Smooth muscle cell (in vitro differentiated cells): Measurements from ENCODE around the gene CFAP45. TPM values are rescaled to one million over a fixed set of nuclear protein-coding genes. Genes with fewer than 3 reads are reported as not detected.
"Not testable (repeated sequence)": the region's sequence is repeated elsewhere in the genome, so short reads cannot be mapped to it uniquely, and the experiment has no call there.

Experiments used
- DNase-seq: peaks from one replicate; lab custom pipeline; 2025; ENCODE audit not compliant: unreplicated experiment; lab: John Stamatoyannopoulos, UW
- H2AFZ ChIP-seq: fragments of 200-600 bp; sonication (generic); 2 replicates; pipeline ENCODE4 v1.6.0; 2016; ENCODE audit warnings: antibody characterized with exemption, low read depth, mild to moderate bottlenecking
- H3F3A ChIP-seq: fragments of 200-600 bp; sonication (generic); 2 replicates; pipeline ENCODE4 v1.6.0; 2017; ENCODE audit warnings: antibody characterized with exemption, low read depth
- H3K27ac ChIP-seq: fragments of 200-600 bp; sonication (generic); 2 replicates; pipeline ENCODE4 v1.5.1; 2016; ENCODE audit warnings: low read depth, mild to moderate bottlenecking
- H3K27me3 ChIP-seq: fragments of 200-600 bp; sonication (generic); 2 replicates; pipeline ENCODE4 v1.6.1; 2016; ENCODE audit warnings: low read depth, mild to moderate bottlenecking
- H3K36me3 ChIP-seq: fragments of 200-600 bp; sonication (generic); 2 replicates; pipeline ENCODE4 v1.5.1; 2016; ENCODE audit warnings: low read depth
- H3K4me1 ChIP-seq: fragments of 200-600 bp; sonication (generic); 2 replicates; pipeline ENCODE4 v1.5.1; 2016; ENCODE audit warnings: low read depth
- H3K4me2 ChIP-seq: fragments of 200-600 bp; sonication (generic); 2 replicates; pipeline ENCODE4 v1.6.0; 2016; ENCODE audit warnings: mild to moderate bottlenecking
- H3K4me3 ChIP-seq: fragments of 200-600 bp; sonication (generic); 2 replicates; pipeline ENCODE4 v1.5.1; 2016; ENCODE audit warnings: mild to moderate bottlenecking
- H3K79me2 ChIP-seq: fragments of 200-600 bp; sonication (generic); 2 replicates; pipeline ENCODE4 v1.6.0; 2016; ENCODE audit warnings: low read depth, mild to moderate bottlenecking
- H3K9ac ChIP-seq: fragments of 200-600 bp; sonication (generic); 2 replicates; pipeline ENCODE4 v1.6.0; 2016; ENCODE audit warnings: low read depth
- H3K9me3 ChIP-seq: fragments of 200-600 bp; sonication (generic); replicated peaks from 2 replicates; pipeline ENCODE4 v1.5.1; 2016; ENCODE audit warnings: low read depth
- H4K20me1 ChIP-seq: fragments of 200-600 bp; sonication (generic); 2 replicates; pipeline ENCODE4 v1.6.0; 2016; ENCODE audit warnings: low read depth
- CTCF ChIP-seq: fragments of 200-600 bp; sonication (generic); IDR thresholded peaks from 2 replicates; pipeline ENCODE4 v1.5.1; 2017; ENCODE audit warnings: borderline replicate concordance, mild to moderate bottlenecking, antibody characterized with exemption; ENCODE audit not compliant: insufficient read depth, poor library complexity, severe bottlenecking
- WGBS: methylation state at CpG from one replicate; pipeline ENCODE4 v1.1.7; 2016; ENCODE audit warnings: low lambda C conversion rate; 5-methylcytosine and 5-hydroxymethylcytosine counted together
- polyA plus RNA-seq: library from polyadenylated mRNA; unstranded; fragments of >200 nt; fragmentation: Nextera tagmentation; extraction: Ambion mirVana; gene quantifications from 2 replicates; pipeline ENCODE4 v1.2.1, GENCODE V29; 2016
- total RNA-seq: library from RNA; depleted of rRNA; stranded (reverse); fragments of >200 nt; gene quantifications from 2 replicates; pipeline ENCODE4 v1.2.3, GENCODE V29; 2014

Gene CFAP45
- total and polyA plus RNA-seq, 2 experiments from 2014 or later, result 1.2 to 1.3 TPM

GRCh38 chr1:159908031-159908940 is 8.3 kb upstream of the CFAP45 start:
- no peak for DNase-seq
- Histone ChIP-seq H3K9me3 (peaks cover 2% of the 10 kb centered on the region), H3K9ac (no peak overlapping the region), H3K27me3 (no peaks in the 10 kb centered on the region), H2AFZ (no peak overlapping the region), H3F3A (peaks cover 17% of the 10 kb centered on the region), H3K4me3 (no peak overlapping the region), H3K4me1 (peaks cover 23% of the 10 kb centered on the region), H3K27ac (peak overlapping the region; percentile 96), H3K36me3 (no peaks in the 10 kb centered on the region), H3K4me2 (peak overlapping the region; percentile 69), H4K20me1 (no peaks in the 10 kb centered on the region), H3K79me2 (no peaks in the 10 kb centered on the region)
- TF ChIP-seq CTCF, result no peak
- WGBS, result 69% methylated on average over 9 of the region's 9 CpGs

GRCh38 chr1:159906960-159907359 is 7.0 kb upstream of the CFAP45 start:
- peaks cover 2% of the 10 kb centered on the region for H3K9me3 ChIP-seq
- no peak overlapping the region for H3K4me2 ChIP-seq
- no peak overlapping the region for H3K4me3 ChIP-seq
- WGBS, result 69% methylated on average over 1 of the region's 1 CpG
- no peaks in the 10 kb centered on the region for H3K27me3 ChIP-seq
- H3F3A ChIP-seq, result peaks cover 11% of the 10 kb centered on the region
- H3K4me1 ChIP-seq, result peaks cover 23% of the 10 kb centered on the region
- no peak for DNase-seq
- H2AFZ ChIP-seq, result no peak overlapping the region
- no peak overlapping the region for H3K9ac ChIP-seq
- no peaks in the 10 kb centered on the region for H3K36me3 ChIP-seq
- no peaks in the 10 kb centered on the region for H3K79me2 ChIP-seq
- TF ChIP-seq CTCF, result no peak
- H4K20me1 ChIP-seq, result no peaks in the 10 kb centered on the region
- H3K27ac ChIP-seq, result no peak overlapping the region

GRCh38 chr1:159904036-159904435 is 4.1 kb upstream of the CFAP45 start:
- H3K27ac ChIP-seq, H3K36me3 ChIP-seq, H3F3A ChIP-seq, H3K4me2 ChIP-seq, H2AFZ ChIP-seq, H3K4me3 ChIP-seq, H3K9me3 ChIP-seq, H3K79me2 ChIP-seq, H3K9ac ChIP-seq, H4K20me1 ChIP-seq, H3K27me3 ChIP-seq, DNase-seq, H3K4me1 ChIP-seq: not testable (repeated sequence)
- 52% methylated on average over 3 of the region's 3 CpGs for WGBS

GRCh38 chr1:159902541-159902940 is 2.6 kb upstream of the CFAP45 start:
- no peak for DNase-seq
- H3K27me3 ChIP-seq, result no peaks in the 10 kb centered on the region
- peaks cover 2% of the 10 kb centered on the region for H3K9me3 ChIP-seq
- H3K36me3 ChIP-seq, result no peaks in the 10 kb centered on the region
- no peak for TF ChIP-seq CTCF
- WGBS, result 95% methylated on average over 3 of the region's 3 CpGs
- H3K79me2 ChIP-seq, result no peaks in the 10 kb centered on the region
- H3F3A ChIP-seq, result no peaks in the 10 kb centered on the region
- H4K20me1 ChIP-seq, result no peaks in the 10 kb centered on the region
- no peak overlapping the region for H2AFZ ChIP-seq
- no peak overlapping the region for H3K4me3 ChIP-seq
- H3K4me2 ChIP-seq, result no peak overlapping the region
- peaks cover 4% of the 10 kb centered on the region for H3K4me1 ChIP-seq
- no peak overlapping the region for H3K9ac ChIP-seq
- H3K27ac ChIP-seq, result no peak overlapping the region
